Trophoblast cell (in vitro differentiated cells and primary cell): ENCODE measurements around the gene MAP3K15.

Source experiments
- DNase-seq, 2 donors: peaks; one replicate each; pipeline ENCODE4 v3.0.0-alpha.2; 2016
- H2AFZ ChIP-seq: 2 replicates; pipeline ENCODE4 v1.6.1; 2013; ENCODE audit warnings: low read length, moderate library complexity, mild to moderate bottlenecking; ENCODE audit not compliant: insufficient read depth, poor library complexity
- H2AK5ac ChIP-seq: 2 replicates; pipeline ENCODE4 v1.6.1; 2013; ENCODE audit warnings: mild to moderate bottlenecking, low read length
- H2BK120ac ChIP-seq: 2 replicates; pipeline ENCODE4 v1.6.1; 2013; ENCODE audit warnings: low read length, mild to moderate bottlenecking, moderate library complexity; ENCODE audit not compliant: insufficient read depth, poor library complexity
- H2BK12ac ChIP-seq: 2 replicates; pipeline ENCODE4 v1.6.1; 2013; ENCODE audit warnings: mild to moderate bottlenecking, low read length, moderate library complexity
- H2BK5ac ChIP-seq: 2 replicates; pipeline ENCODE4 v1.6.1; 2013; ENCODE audit warnings: low read length, low read depth, moderate library complexity, mild to moderate bottlenecking; ENCODE audit not compliant: poor library complexity
- H3K14ac ChIP-seq: 2 replicates; pipeline ENCODE4 v1.6.1; 2013; ENCODE audit warnings: mild to moderate bottlenecking, low read length
- H3K18ac ChIP-seq: 2 replicates; pipeline ENCODE4 v1.6.1; 2013; ENCODE audit warnings: mild to moderate bottlenecking, low read length
- H3K23ac ChIP-seq: 2 replicates; pipeline ENCODE4 v1.6.1; 2013; ENCODE audit warnings: low read length
- H3K27ac ChIP-seq: 2 replicates; pipeline ENCODE4 v1.5.1; 2013; ENCODE audit warnings: low read depth, mild to moderate bottlenecking, inconsistent platforms, low read length, moderate library complexity
- H3K27me3 ChIP-seq: 2 replicates; pipeline ENCODE4 v1.6.1; 2013; ENCODE audit warnings: inconsistent platforms, mild to moderate bottlenecking, low read length, moderate library complexity; ENCODE audit not compliant: insufficient read depth
- H3K36me3 ChIP-seq, 2 experiments: 1 replicate in 1 of 2; 2 replicates in 1 of 2; pipeline ENCODE4 v1.6.1; 2013; ENCODE audit warnings: low read length in 2 of 2, mild to moderate bottlenecking in 2 of 2, moderate library complexity in 1 of 2; ENCODE audit not compliant: insufficient read depth in 2 of 2, control insufficient read depth in 1 of 2
- H3K4ac ChIP-seq: 2 replicates; pipeline ENCODE4 v1.6.1; 2013; ENCODE audit warnings: low read depth, mild to moderate bottlenecking, low read length, moderate library complexity
- H3K4me1 ChIP-seq, 2 experiments: 1 replicate in 1 of 2; 2 replicates in 1 of 2; pipeline ENCODE4 v1.6.1; 2013; ENCODE audit warnings: low read length in 2 of 2, mild to moderate bottlenecking in 2 of 2, moderate library complexity in 1 of 2; ENCODE audit not compliant: insufficient read depth in 2 of 2, control insufficient read depth in 1 of 2
- H3K4me2 ChIP-seq: 2 replicates; pipeline ENCODE4 v1.6.1; 2013; ENCODE audit warnings: inconsistent platforms, mild to moderate bottlenecking, low read length, moderate library complexity
- H3K4me3 ChIP-seq: 2 replicates; pipeline ENCODE4 v1.5.1; 2013; ENCODE audit warnings: mild to moderate bottlenecking, low read depth, low read length, inconsistent platforms
- H3K79me1 ChIP-seq: one replicate; pipeline ENCODE4 v1.6.1; 2013; ENCODE audit warnings: low read length
- H3K79me2 ChIP-seq: 2 replicates; pipeline ENCODE4 v1.6.1; 2013; ENCODE audit warnings: low read length, mild to moderate bottlenecking; ENCODE audit not compliant: control insufficient read depth, insufficient read depth, poor library complexity
- H3K9ac ChIP-seq: 2 replicates; pipeline ENCODE4 v1.6.1; 2013; ENCODE audit warnings: mild to moderate bottlenecking, low read length
- H3K9me3 ChIP-seq: 2 replicates; pipeline ENCODE4 v1.6.1; 2013; ENCODE audit warnings: low read depth, mild to moderate bottlenecking, control low read depth, inconsistent platforms, low read length; ENCODE audit not compliant: insufficient read depth
- H4K12ac ChIP-seq: 2 replicates; pipeline ENCODE4 v1.6.1; 2013; ENCODE audit warnings: low read depth, mild to moderate bottlenecking, low read length, moderate library complexity
- H4K8ac ChIP-seq: 2 replicates; pipeline ENCODE4 v1.6.1; 2013; ENCODE audit warnings: low read depth, mild to moderate bottlenecking, low read length, moderate library complexity
- H4K91ac ChIP-seq: one replicate; pipeline ENCODE4 v1.6.1; 2013; ENCODE audit warnings: low read depth, mild to moderate bottlenecking, low read length, moderate library complexity
- WGBS: extraction: QIAGEN DNeasy Blood & Tissue Kit; methylation state at CpG from one replicate; pipeline ENCODE4 v1.1.7; 2013; ENCODE audit warnings: missing lambda C conversion rate; ENCODE audit not compliant: insufficient read length, insufficient coverage; ENCODE audit errors: extremely low coverage; 5-methylcytosine and 5-hydroxymethylcytosine counted together

The MAP3K15 gene

DNA sequence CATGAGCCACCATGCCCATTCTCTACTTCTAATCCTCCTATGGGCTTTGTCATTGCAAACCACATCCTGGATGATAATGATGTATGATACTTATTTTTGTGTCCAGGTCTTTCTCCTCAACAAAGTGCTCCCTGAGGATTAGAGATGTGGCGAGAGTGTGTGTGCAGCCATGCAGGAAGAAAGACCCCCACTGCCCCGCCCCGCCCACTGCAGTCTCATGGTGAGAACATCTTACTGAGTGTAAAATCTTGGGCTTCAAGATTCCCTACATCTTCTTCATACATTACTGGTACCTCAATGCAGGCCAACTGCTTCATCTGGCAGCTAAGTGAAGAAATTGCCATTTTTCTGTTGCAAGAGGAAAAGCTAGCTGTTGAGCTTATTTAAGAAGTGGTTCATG is 25.9 kb upstream of the MAP3K15 start:
- Histone ChIP-seq H3K27me3 (no peaks in the 10 kb centered on the region), H3K4ac (no peak overlapping the region), H3K23ac (no peak overlapping the region), H3K14ac (no peak overlapping the region), H2BK5ac (no peak overlapping the region), H4K12ac (no peak overlapping the region), H2AFZ (no peak overlapping the region), H3K9me3 (no peaks in the 10 kb centered on the region), H3K4me1 (peaks cover 0 to 2% of the 10 kb centered on the region in 2 experiments), H2BK120ac (no peak overlapping the region), H3K79me1 (no peaks in the 10 kb centered on the region), H3K27ac (no peak overlapping the region), H3K18ac (no peak overlapping the region), H2BK12ac (no peak overlapping the region), H3K79me2 (no peaks in the 10 kb centered on the region), H4K8ac (no peak overlapping the region), H3K4me3 (no peak overlapping the region), H3K36me3 (peaks cover 33 to 36% of the 10 kb centered on the region in 2 experiments), H4K91ac (no peak overlapping the region), H3K9ac (no peak overlapping the region), H2AK5ac (no peak overlapping the region), H3K4me2 (no peak overlapping the region)
- no CpG with 5 or more reads among the region's 3 CpGs for WGBS
- no peak for DNase-seq

DNA sequence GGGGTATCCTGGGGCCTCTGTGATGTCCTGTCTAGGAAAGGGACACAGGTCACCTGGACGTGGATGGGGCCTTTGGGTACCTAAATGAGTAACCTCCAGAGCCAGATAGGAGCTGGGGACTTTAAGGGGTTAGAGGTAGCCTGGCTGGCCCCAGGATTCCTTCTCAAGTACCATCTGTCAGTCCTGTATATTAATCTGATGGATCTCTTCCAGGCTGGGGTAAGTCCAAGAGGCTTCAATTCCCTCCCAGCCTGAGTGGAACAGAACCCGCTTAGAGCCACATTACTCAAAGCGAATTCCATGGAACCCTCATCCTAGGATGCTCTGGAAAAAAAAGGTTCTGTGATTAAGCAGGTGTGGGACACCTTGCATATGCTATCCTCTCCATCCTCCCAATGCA is 24.8 kb upstream of the MAP3K15 start:
- no peak overlapping the region for H3K4me2 ChIP-seq
- no peaks in the 10 kb centered on the region for H3K79me2 ChIP-seq
- H4K12ac ChIP-seq: no peak overlapping the region
- H4K91ac ChIP-seq: no peak overlapping the region
- no peaks in the 10 kb centered on the region for H3K9me3 ChIP-seq
- H2AFZ ChIP-seq: no peak overlapping the region
- no CpG with 5 or more reads among the region's 3 CpGs for WGBS
- no peak overlapping the region for H2BK120ac ChIP-seq
- H3K36me3 ChIP-seq: peaks cover 33 to 36% of the 10 kb centered on the region in 2 experiments
- H2BK12ac ChIP-seq: no peak overlapping the region
- no peak for DNase-seq
- H3K27ac ChIP-seq: no peak overlapping the region
- no peak overlapping the region for H3K4me3 ChIP-seq
- no peak overlapping the region for H4K8ac ChIP-seq
- no peak overlapping the region for H3K23ac ChIP-seq
- no peaks in the 10 kb centered on the region for H3K4me1 ChIP-seq
- H3K18ac ChIP-seq: no peak overlapping the region
- no peak overlapping the region for H3K9ac ChIP-seq
- no peak overlapping the region for H2BK5ac ChIP-seq
- no peaks in the 10 kb centered on the region for H3K27me3 ChIP-seq
- H3K14ac ChIP-seq: no peak overlapping the region
- no peak overlapping the region for H2AK5ac ChIP-seq
- no peaks in the 10 kb centered on the region for H3K79me1 ChIP-seq
- no peak overlapping the region for H3K4ac ChIP-seq

DNA sequence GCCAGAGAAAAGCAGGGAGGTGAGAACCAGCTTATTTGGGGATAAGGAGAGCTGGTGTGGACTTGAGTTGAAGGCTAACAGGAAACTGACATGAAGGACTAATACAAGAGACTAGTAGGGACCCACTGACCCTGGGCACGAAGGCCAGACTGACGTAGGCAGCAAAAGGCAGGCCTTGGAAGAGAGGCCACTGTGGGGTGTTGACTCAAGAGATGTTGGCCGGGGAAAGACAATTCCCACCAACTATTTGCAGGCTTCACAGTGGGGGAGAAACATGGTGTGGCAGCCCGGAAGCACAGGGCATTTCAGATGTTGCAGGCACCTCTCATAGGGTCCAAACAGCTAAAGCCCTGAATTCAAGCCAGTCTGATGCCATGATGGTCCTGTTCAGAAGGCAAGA is 24.4 kb upstream of the MAP3K15 start:
- Histone ChIP-seq H3K79me1 (no peaks in the 10 kb centered on the region), H2AK5ac (no peak overlapping the region), H3K4me2 (no peak overlapping the region), H2BK120ac (no peak overlapping the region), H3K27me3 (no peaks in the 10 kb centered on the region), H3K4ac (no peak overlapping the region), H2BK5ac (no peak overlapping the region), H3K79me2 (no peaks in the 10 kb centered on the region), H3K23ac (no peak overlapping the region), H3K4me3 (no peak overlapping the region), H3K18ac (no peak overlapping the region), H2AFZ (no peak overlapping the region), H3K4me1 (no peaks in the 10 kb centered on the region), H3K27ac (no peak overlapping the region), H2BK12ac (no peak overlapping the region), H3K14ac (no peak overlapping the region), H3K36me3 (peaks cover 33 to 36% of the 10 kb centered on the region in 2 experiments), H4K8ac (no peak overlapping the region), H4K12ac (peak overlapping the region; percentile 39), H3K9ac (no peak overlapping the region), H4K91ac (no peak overlapping the region), H3K9me3 (no peaks in the 10 kb centered on the region)
- no CpG with 5 or more reads among the region's 4 CpGs for WGBS
- no peak for DNase-seq

DNA sequence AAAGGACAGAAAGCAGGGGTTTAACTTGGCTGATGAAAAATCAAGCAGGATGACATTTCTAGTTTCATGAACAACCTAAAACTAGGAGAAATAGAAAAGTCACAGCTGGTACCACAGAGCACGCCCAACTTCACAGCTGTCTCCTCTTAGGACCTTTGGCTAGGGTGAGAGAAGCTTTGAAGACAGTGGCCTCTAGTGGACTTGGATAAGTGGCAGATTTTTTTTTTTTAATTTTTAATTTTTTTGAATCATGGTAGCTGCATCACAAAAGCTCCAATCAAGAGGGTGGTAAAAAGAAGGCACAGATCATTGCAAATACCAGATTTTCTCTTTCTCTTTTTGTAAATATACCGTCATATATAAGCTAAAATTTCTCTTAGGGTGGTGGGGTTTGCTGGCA is 20.2 kb upstream of the MAP3K15 start:
- no peak overlapping the region for H3K9ac ChIP-seq
- WGBS: no CpG with 5 or more reads among the region's 2 CpGs
- H2AFZ ChIP-seq: no peak overlapping the region
- no peak overlapping the region for H3K14ac ChIP-seq
- H3K4me1 ChIP-seq: no peaks in the 10 kb centered on the region
- no peak overlapping the region for H3K27ac ChIP-seq
- H4K8ac ChIP-seq: no peak overlapping the region
- H3K9me3 ChIP-seq: no peaks in the 10 kb centered on the region
- peaks cover 11 to 12% of the 10 kb centered on the region in 2 experiments for H3K36me3 ChIP-seq
- no peak overlapping the region for H4K91ac ChIP-seq
- H2BK5ac ChIP-seq: no peak overlapping the region
- H2BK120ac ChIP-seq: no peak overlapping the region
- no peak overlapping the region for H2BK12ac ChIP-seq
- no peaks in the 10 kb centered on the region for H3K27me3 ChIP-seq
- no peak overlapping the region for H4K12ac ChIP-seq
- no peak overlapping the region for H3K4me3 ChIP-seq
- DNase-seq: peak in 1 of 2 donors; percentile 25
- no peaks in the 10 kb centered on the region for H3K79me1 ChIP-seq
- no peak overlapping the region for H3K4ac ChIP-seq
- no peak overlapping the region for H3K18ac ChIP-seq
- no peak overlapping the region for H3K4me2 ChIP-seq
- H2AK5ac ChIP-seq: no peak overlapping the region
- H3K23ac ChIP-seq: no peak overlapping the region
- H3K79me2 ChIP-seq: no peaks in the 10 kb centered on the region
